Right renal pelvis (tissue), 4 donors: Measurements from ENCODE around the gene IKBIP. TPM values are rescaled to one million over a fixed set of nuclear protein-coding genes. Genes with fewer than 3 reads are reported as not detected.
"Not testable (repeated sequence)": the region's sequence is repeated elsewhere in the genome, so short reads cannot be mapped to it uniquely, and the experiment has no call there.

Source experiments
- DNase-seq, 4 donors: peaks; one replicate each; pipeline ENCODE4 v3.0.0-alpha.2; 2013; ENCODE audit warnings: low read depth in 4 of 4, low spot score in 3 of 4, missing footprints in 1 of 4
- polyA plus RNA-seq, 4 donors: library from polyadenylated mRNA; unstranded; fragments of 120-200 nt; gene quantifications; one replicate each; pipeline ENCODE4 v1.2.1, GENCODE V29; 2013; ENCODE audit not compliant: insufficient read length in 4 of 4

IKBIP gene
- polyA plus RNA-seq = 10 to 100 TPM; 28.5 to 32.3 (median 30.3) TPM

GRCh38 chr12:98644712-98645571 lies at the start of gene IKBIP, which contains the start of gene APAF1:
TSS of gene IKBIP (minus strand) at chr12:98644788. CDS start at chr12:98644701, 87 bp downstream.
TSS of gene APAF1 (plus strand) at chr12:98645290. CDS start at chr12:98648360, 3,070 bp downstream.
- peak; percentile 94 to 96 (median 96) for DNase-seq

- DNase-seq = no peak
Measured at GRCh38 chr12:98691351-98691750, 46.8 kb upstream of the IKBIP start.

GRCh38 chr12:98686603-98687002 lies 42.0 kb upstream of the IKBIP start:
- DNase-seq = no peak

GRCh38 chr12:98684199-98684598 lies 39.6 kb upstream of the IKBIP start:
- no peak for DNase-seq

- DNase-seq = no peak
Measured at GRCh38 chr12:98679611-98680005, 35.0 kb upstream of the IKBIP start.

- DNase-seq = no peak
Measured at GRCh38 chr12:98678946-98679610, 34.5 kb upstream of the IKBIP start.

GRCh38 chr12:98678236-98678945 lies 33.8 kb upstream of the IKBIP start:
- no peak for DNase-seq

- DNase-seq = no peak
Measured at GRCh38 chr12:98674841-98675240, 30.3 kb upstream of the IKBIP start.

- DNase-seq = no peak
Measured at GRCh38 chr12:98671459-98671858, 26.9 kb upstream of the IKBIP start.

- no peak for DNase-seq
Measured at GRCh38 chr12:98669751-98670150, 25.2 kb upstream of the IKBIP start.

GRCh38 chr12:98660521-98660920 lies 15.9 kb upstream of the IKBIP start:
- DNase-seq = no peak

- DNase-seq = no peak
Measured at GRCh38 chr12:98656289-98657101, 11.9 kb upstream of the IKBIP start.

GRCh38 chr12:98653866-98654493 lies 9.4 kb upstream of the IKBIP start:
- DNase-seq = peak in 1 of 4 donors; percentile 34

GRCh38 chr12:98651328-98651727 lies 6.7 kb upstream of the IKBIP start:
- DNase-seq = no peak

GRCh38 chr12:98646294-98647090 lies 1.9 kb upstream of the IKBIP start:
- DNase-seq = no peak

- DNase-seq = no peak
Measured at GRCh38 chr12:98645572-98646067, 1.0 kb upstream of the IKBIP start.

GRCh38 chr12:98644433-98644711 lies 216 bp downstream of the IKBIP start:
- DNase-seq = peak in 1 of 4 donors; percentile 39

- DNase-seq = not testable (repeated sequence)
Measured at GRCh38 chr12:98642801-98643200, 1.8 kb downstream of the IKBIP start.

GRCh38 chr12:98639491-98639890 lies 5.1 kb downstream of the IKBIP start:
- no peak for DNase-seq
